A673 (cell line): ENCODE data around the gene RNASE7. TPM values are rescaled to one million over a fixed set of nuclear protein-coding genes. Genes with fewer than 3 reads are reported as not detected.

Experiments
- BruUV-seq: library from RNA; stranded (reverse); fragments of 400-500 nt; replicated peaks from 2 replicates; lab custom pipeline; 2021; lab: Mats Ljungman, UMichigan
- CTCF ChIA-PET: fragments of 300-600 bp; sonication (Branson Sonifier 250); formaldehyde crosslinking; loops from one replicate; lab custom pipeline; 2022; ENCODE audit warnings: antibody characterized with exemption; lab: Charles Lee
- POLR2A ChIA-PET: fragments of 300-600 bp; sonication (Branson Sonifier 250); formaldehyde crosslinking; loops from one replicate; lab custom pipeline; 2022; ENCODE audit warnings: antibody characterized with exemption; ENCODE audit not compliant: low non-redundant PET; lab: Charles Lee
- DNase-seq: peaks from one replicate; pipeline ENCODE4 v3.0.0-alpha.2; 2015; ENCODE audit warnings: low spot score
- H3K27ac ChIP-seq: fragments of 200-600 bp; sonication (generic); 2 replicates; pipeline ENCODE4 v1.5.1; 2016; ENCODE audit warnings: mixed run types, low read depth, mild to moderate bottlenecking, mixed read lengths, antibody characterized with exemption, low read length; ENCODE audit not compliant: poor library complexity, severe bottlenecking
- H3K27me3 ChIP-seq: fragments of 200-600 bp; sonication (generic); replicated peaks from 2 replicates; pipeline ENCODE4 v1.6.1; 2017; ENCODE audit warnings: mixed run types, low read depth, mild to moderate bottlenecking, mixed read lengths, antibody characterized with exemption, low read length; ENCODE audit not compliant: insufficient read depth, poor library complexity
- H3K36me3 ChIP-seq: fragments of 200-600 bp; sonication (generic); 2 replicates; pipeline ENCODE4 v1.6.1; 2016; ENCODE audit warnings: mixed run types, mild to moderate bottlenecking, mixed read lengths, antibody characterized with exemption, low read length; ENCODE audit not compliant: insufficient read depth, poor library complexity, severe bottlenecking
- H3K4me1 ChIP-seq: fragments of 200-600 bp; sonication (generic); 2 replicates; pipeline ENCODE4 v1.6.1; 2017; ENCODE audit warnings: mixed run types, mild to moderate bottlenecking, mixed read lengths, antibody characterized with exemption, low read length; ENCODE audit not compliant: insufficient read depth, poor library complexity, severe bottlenecking
- H3K4me3 ChIP-seq: fragments of 200-600 bp; sonication (generic); 2 replicates; pipeline ENCODE4 v1.5.1; 2016; ENCODE audit warnings: low read depth, mixed run types, mild to moderate bottlenecking, mixed read lengths, low read length; ENCODE audit not compliant: poor library complexity, severe bottlenecking
- H3K9me3 ChIP-seq: fragments of 200-600 bp; sonication (generic); 2 replicates; pipeline ENCODE4 v1.6.1; 2016; ENCODE audit warnings: mixed run types, low read depth, mild to moderate bottlenecking, mixed read lengths, antibody characterized with exemption, low read length; ENCODE audit not compliant: poor library complexity, severe bottlenecking
- CTCF ChIP-seq: fragments of 300-800, 200-600 bp; sonication (generic); conservative IDR thresholded peaks from 2 replicates; pipeline ENCODE4 v1.5.1; 2017; ENCODE audit warnings: low read depth, mild to moderate bottlenecking, antibody characterized with exemption, low read length, moderate library complexity, mixed read lengths
- EZH2 ChIP-seq: fragments of 200-600 bp; sonication (generic); IDR thresholded peaks from 2 replicates; pipeline ENCODE4 v1.6.1; 2017; ENCODE audit warnings: borderline replicate concordance, low read depth, mild to moderate bottlenecking, mixed read lengths, antibody characterized with exemption, low read length; ENCODE audit not compliant: poor library complexity, severe bottlenecking
- intact Hi-C: fragments of 100-400 bp; cut with micrococcal nuclease; formaldehyde crosslinking; loops from one replicate; pipeline ENCODE4 v1.10.0; 2022; ENCODE audit not compliant: unreplicated experiment
- total RNA-seq: library from RNA; stranded (reverse); gene quantifications from 2 replicates; pipeline ENCODE4 v1.2.3, GENCODE V29; 2021

RNASE7 gene
- total RNA-seq, 1 experiment from 2014 or later = not detected

- intact Hi-C loops = no loop called here
- BruUV-seq = no TSS peak
- peaks cover 76% of the 10 kb centered on the region for H3K36me3 ChIP-seq
- H3K4me1 ChIP-seq = peaks cover 29% of the 10 kb centered on the region
- H3K4me3 ChIP-seq = no peak overlapping the region
- H3K27me3 ChIP-seq = no peaks in the 10 kb centered on the region
- TF ChIP-seq CTCF (peak; percentile 75), EZH2 (no peak)
- no peaks in the 10 kb centered on the region for H3K9me3 ChIP-seq
- DNase-seq = peak; percentile 70
- ChIA-PET POLR2A (interaction anchor here (0.5 kb wide), 1 partner anchor 19 kb away, joined by 6 read pairs; no protein-coding TSS in a partner anchor), CTCF (interaction anchor here (0.6 to 1.8 kb wide), 5 partner anchors 14 to 23 kb away, joined by 3 to 10 read pairs (median 4); partner anchors contain the start of gene ARHGEF40)
- peak overlapping the region; percentile 35 for H3K27ac ChIP-seq
Measured at GRCh38 chr14:21090194-21090939, 48.2 kb downstream of the RNASE7 start.

- no peak for TF ChIP-seq EZH2
- TF ChIP-seq CTCF = no peak
- CTCF ChIA-PET = interaction anchor here (0.6 to 2.4 kb wide), 7 partner anchors 13 to 24 kb away, joined by 3 to 24 read pairs (median 6); partner anchors contain the start of gene ARHGEF40
- POLR2A ChIA-PET = interaction anchor here (0.5 kb wide), 1 partner anchor 19 kb away, joined by 6 read pairs; no protein-coding TSS in a partner anchor
- Histone ChIP-seq H3K4me3 (no peak overlapping the region), H3K4me1 (peaks cover 34% of the 10 kb centered on the region), H3K9me3 (no peaks in the 10 kb centered on the region), H3K27ac (peak overlapping the region; percentile 35), H3K27me3 (no peaks in the 10 kb centered on the region), H3K36me3 (peaks cover 68% of the 10 kb centered on the region)
- intact Hi-C loops = no loop called here
- no TSS peak for BruUV-seq
- no peak for DNase-seq
Measured at GRCh38 chr14:21090940-21091663, 48.9 kb downstream of the RNASE7 start.

GRCh38 chr14:21091821-21092272 lies 49.7 kb downstream of the RNASE7 start:
- no peak for DNase-seq
- no TSS peak for BruUV-seq
- Histone ChIP-seq H3K27ac (peak overlapping the region; percentile 60), H3K4me3 (no peak overlapping the region), H3K27me3 (no peaks in the 10 kb centered on the region), H3K9me3 (no peaks in the 10 kb centered on the region), H3K36me3 (peaks cover 61% of the 10 kb centered on the region), H3K4me1 (peaks cover 41% of the 10 kb centered on the region)
- intact Hi-C loops = loop anchor here (1.0 kb wide), 3 partner anchors 12 to 78 kb away; no protein-coding TSS in a partner anchor
- ChIA-PET CTCF (interaction anchor here (0.5 to 3.4 kb wide), 8 partner anchors 9 to 396 kb away, joined by 3 to 31 read pairs (median 12); partner anchors contain the start of gene TMEM253), POLR2A (interaction anchor here (0.6 kb wide), 1 partner anchor 77 kb away, joined by 3 read pairs; no protein-coding TSS in a partner anchor)
- no peak for TF ChIP-seq EZH2
- TF ChIP-seq CTCF = no peak
